Muscle layer of duodenum (tissue), 2 donors: Measurements from ENCODE around the gene IRF3.
A peak's percentile ranks its signal among the peaks of the same experiment; 100 is the strongest.

Source experiments
- H3K27ac ChIP-seq: one replicate; pipeline ENCODE4 v1.7.0; 2013; ENCODE audit warnings: mild to moderate bottlenecking, low read length
- H3K27me3 ChIP-seq: one replicate; pipeline ENCODE4 v1.7.0; 2013; ENCODE audit warnings: low read depth, mild to moderate bottlenecking, control low read depth, low read length
- H3K36me3 ChIP-seq, 2 donors: one replicate each; pipeline ENCODE4 v1.7.0; 2013; ENCODE audit warnings: low read length in 2 of 2, control low read depth in 1 of 2, mild to moderate bottlenecking in 1 of 2; ENCODE audit not compliant: insufficient read depth in 2 of 2, control insufficient read depth in 1 of 2
- H3K4me1 ChIP-seq, 2 donors: one replicate each; pipeline ENCODE4 v1.7.0; 2013; ENCODE audit warnings: low read length in 2 of 2, mild to moderate bottlenecking in 2 of 2, control low read depth in 1 of 2, moderate library complexity in 1 of 2; ENCODE audit not compliant: insufficient read depth in 2 of 2, control insufficient read depth in 1 of 2
- H3K4me3 ChIP-seq, 2 donors: one replicate each; pipeline ENCODE4 v1.7.0; 2013; ENCODE audit warnings: low read length in 2 of 2, low read depth in 1 of 2, mild to moderate bottlenecking in 1 of 2
- H3K9me3 ChIP-seq, 2 donors: one replicate each; pipeline ENCODE4 v1.7.0; 2013; ENCODE audit warnings: low read length in 2 of 2, control low read depth in 1 of 2, mild to moderate bottlenecking in 1 of 2; ENCODE audit not compliant: control insufficient read depth in 1 of 2
- donor health status: healthy.

IRF3 gene

DNA sequence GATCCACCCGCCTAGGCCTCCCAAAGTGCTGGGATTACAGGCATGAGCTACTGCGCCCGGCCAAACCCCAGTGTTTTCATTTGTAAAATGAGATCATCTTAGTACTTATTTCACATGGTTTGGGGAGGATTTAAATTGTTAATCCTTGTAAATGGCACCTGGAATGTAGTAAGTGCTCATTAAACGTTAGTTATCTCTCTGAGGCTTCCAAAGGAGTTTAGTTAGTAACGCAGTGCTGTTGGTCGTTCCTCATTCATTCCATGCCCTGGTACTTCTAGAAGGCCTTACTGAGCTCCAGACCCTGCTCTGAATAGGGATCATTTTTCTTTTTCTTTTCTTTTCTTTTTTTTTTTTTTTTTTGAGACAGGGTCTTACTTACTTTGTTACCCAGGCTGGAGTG, 30.5 kb upstream of the IRF3 start:
- no peaks in the 10 kb centered on the region for H3K36me3 ChIP-seq
- no peak overlapping the region for H3K4me3 ChIP-seq
- peaks cover 5% of the 10 kb centered on the region for H3K27me3 ChIP-seq
- H3K4me1 ChIP-seq: peaks cover 0 to 6% of the 10 kb centered on the region in 2 donors
- H3K27ac ChIP-seq: no peak overlapping the region
- H3K9me3 ChIP-seq: no peaks in the 10 kb centered on the region

DNA sequence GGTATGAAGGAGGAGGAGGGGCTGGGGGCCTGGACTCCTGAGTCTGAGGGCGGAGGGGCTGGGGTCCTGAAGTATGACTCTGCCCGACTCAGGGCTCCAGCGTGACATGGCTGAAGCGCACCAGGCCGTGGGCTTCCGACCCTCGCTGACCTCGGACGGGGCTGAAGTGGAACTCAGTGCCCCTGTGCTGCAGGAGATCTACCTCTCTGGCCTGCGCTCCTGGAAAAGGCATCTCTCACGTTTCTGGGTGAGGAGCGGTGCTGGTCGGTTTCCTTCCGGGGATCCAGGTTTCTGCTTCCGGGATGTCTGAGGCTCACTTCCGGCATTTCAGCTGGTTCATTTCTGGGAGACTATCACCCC, 26.5 kb upstream of the IRF3 start:
- Histone ChIP-seq H3K27me3 (peaks cover 19% of the 10 kb centered on the region), H3K36me3 (peaks cover 0 to 9% of the 10 kb centered on the region in 2 donors), H3K4me1 (peaks cover 4 to 25% of the 10 kb centered on the region in 2 donors), H3K27ac (no peak overlapping the region), H3K9me3 (no peaks in the 10 kb centered on the region), H3K4me3 (no peak overlapping the region)

DNA sequence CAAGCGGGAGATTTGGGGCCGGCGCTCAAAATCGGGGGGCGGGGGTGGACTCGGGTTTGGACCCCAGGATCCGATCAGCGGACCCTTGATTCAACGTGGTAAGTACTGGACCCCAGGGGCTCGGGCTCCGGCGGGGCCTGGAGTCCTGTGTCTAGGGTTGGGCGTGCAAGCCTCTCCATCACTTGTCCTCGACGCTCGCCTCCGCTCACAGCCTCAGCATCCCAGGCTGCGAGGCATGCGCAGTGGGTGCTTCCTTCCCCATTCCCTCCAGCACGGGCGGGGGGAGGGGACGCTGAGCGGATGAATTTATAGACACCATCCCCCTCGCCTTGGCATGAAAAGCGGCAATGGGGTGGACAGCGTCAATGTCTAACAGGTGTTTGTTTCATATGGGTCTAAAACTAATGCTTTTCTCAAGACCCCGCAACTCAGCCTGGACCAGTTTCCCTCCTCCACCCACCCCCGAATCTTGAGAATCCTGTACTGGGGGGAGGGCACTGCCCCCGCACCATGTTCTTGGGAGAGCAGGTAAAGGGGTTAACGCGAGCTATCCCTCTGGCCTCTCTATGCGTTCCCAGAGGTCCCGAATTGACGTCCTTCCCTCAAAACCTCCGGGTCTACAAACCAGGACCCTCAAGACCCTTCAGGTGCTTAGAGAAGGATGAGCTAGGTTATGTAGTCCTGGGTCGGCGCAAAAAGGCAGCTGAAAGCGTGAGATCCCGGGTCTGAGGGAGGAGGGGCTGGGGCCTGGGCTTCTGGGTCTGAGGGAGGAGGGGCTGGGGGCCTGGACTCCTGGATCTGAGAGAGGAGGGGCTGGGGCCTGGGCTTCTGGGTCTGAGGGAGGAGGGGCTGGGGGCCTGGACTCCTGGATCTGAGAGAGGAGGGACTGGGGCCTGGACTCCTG, 25.8 kb upstream of the IRF3 start:
- H3K4me1 ChIP-seq: peaks cover 4 to 25% of the 10 kb centered on the region in 2 donors
- H3K27me3 ChIP-seq: peaks cover 19% of the 10 kb centered on the region
- peak overlapping the region; percentile 65 to 66 for H3K4me3 ChIP-seq
- H3K36me3 ChIP-seq: peaks cover 0 to 14% of the 10 kb centered on the region in 2 donors
- no peak overlapping the region for H3K27ac ChIP-seq
- H3K9me3 ChIP-seq: no peaks in the 10 kb centered on the region

DNA sequence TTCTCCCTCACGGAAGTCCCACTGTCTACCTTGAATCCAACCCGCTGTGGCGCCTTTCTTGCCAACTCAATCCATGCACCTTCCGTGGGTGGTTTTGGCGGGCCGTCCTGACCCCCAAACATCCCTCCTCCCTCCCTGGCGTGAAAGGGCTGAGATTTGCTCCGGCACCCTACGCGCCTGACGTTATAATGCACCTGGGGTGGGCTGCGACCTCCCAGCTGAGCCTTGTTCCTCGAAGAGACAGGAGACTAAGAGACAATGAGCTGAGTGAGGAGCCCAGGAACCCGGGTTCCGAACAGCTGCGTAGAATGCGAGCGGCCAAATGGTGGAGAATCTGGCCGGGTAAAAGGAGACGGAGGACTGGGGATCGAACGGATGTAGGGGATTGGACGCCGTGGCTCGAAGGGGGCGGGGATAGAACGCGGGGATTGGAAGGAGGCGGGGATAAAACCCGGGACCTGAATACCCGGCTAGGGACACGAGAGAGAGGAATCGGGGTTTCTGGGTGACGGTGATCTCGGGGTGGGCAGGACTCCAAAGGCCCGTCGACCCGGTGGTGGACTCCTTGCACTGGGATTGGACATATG, 25.1 kb upstream of the IRF3 start, which contains the start of gene CPT1C:
TSS of gene CPT1C (plus strand) at position 461 of the 587 bp plus-strand sequence. CDS start 1,137 bp downstream, outside the sequence.
- Histone ChIP-seq H3K9me3 (no peaks in the 10 kb centered on the region), H3K27ac (no peak within 1 kb of the TSS), H3K4me1 (peaks cover 4 to 29% of the 10 kb centered on the region in 2 donors), H3K36me3 (peaks cover 0 to 21% of the 10 kb centered on the region in 2 donors), H3K27me3 (peaks cover 19% of the 10 kb centered on the region), H3K4me3 (peak within 1 kb of the TSS; percentile 65 to 66)

DNA sequence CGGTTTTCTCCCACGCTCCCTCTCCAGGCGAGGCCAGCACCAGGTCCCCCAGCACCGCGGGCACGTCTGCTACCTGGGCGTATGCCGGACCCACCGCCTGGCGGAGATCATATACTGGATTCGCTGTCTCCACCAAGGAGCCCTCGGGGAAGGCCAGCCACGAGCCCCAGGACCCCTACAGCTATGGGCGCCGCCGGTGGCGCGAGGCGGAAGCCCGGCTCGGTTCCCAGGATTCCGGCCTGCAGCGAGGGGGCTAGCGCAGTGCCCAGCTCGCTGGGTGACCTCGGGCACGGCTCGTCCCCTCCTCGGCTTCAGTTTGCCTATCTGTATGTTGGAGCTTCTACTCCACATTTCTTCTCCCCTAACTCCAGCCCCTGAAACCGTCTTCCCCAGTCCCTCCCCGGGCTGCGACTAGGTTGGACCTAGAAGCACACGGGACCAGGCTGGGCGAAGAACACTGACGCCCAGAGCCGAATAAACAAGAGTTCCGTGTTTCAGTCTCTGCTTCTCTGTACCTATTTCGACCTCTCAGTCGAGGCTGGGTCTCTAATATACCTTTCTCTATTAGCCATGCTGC, 24.5 kb upstream of the IRF3 start:
- peaks cover 4 to 29% of the 10 kb centered on the region in 2 donors for H3K4me1 ChIP-seq

DNA sequence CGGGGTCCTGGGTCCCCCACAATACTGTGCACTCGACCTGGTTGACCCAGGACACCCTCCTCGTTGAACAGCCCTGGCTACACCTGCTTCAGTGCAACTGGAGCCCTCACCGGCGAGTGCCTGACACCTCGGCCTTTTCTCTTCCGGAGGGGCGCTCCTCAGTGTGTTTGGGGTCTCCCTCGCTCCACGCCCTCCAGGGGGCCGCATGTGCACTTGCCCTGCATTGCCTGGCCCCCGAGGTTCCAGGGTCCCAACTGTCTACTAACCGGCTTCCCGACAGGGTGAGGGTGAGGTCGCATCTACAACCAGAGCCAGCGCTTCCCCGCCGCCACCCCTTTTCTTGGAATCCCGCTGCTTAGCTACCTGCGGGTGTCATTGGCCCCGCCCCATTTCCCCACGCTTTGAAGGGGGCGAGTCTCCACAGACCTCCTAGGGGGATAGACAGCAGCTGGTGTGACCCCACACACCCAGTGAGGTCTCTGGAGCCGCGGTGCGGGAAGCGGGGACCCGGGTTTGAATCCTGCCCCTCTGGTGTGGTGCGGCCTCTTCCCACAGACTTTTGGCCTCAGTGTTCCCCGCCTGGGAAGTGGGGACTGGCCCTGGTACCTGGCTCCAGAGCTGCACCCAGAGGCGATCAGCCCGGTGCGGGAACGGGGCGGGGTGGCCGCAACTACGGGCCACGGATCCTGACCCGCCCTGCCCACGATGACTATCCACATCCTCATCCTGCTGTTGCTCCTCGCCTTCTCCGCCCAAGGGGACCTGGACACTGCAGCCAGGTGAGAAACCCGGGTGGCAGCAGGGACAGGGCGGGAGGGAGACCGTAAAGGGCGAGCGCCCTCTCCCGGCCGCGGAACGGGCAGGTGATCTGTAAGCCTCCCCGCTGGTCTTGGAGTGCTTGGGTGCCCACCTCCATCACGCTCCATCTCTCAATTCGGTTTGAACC, 23.7 kb upstream of the IRF3 start, which contains the start of gene ADM5:
TSS of gene ADM5 (plus strand) at position 462 of the 946 bp plus-strand sequence. CDS start at position 706, 244 bp downstream.
- H3K4me1 ChIP-seq: peaks cover 4 to 29% of the 10 kb centered on the region in 2 donors
- H3K27me3 ChIP-seq: peaks cover 19% of the 10 kb centered on the region
- peaks cover 6 to 32% of the 10 kb centered on the region in 2 donors for H3K36me3 ChIP-seq
- H3K27ac ChIP-seq: no peak within 1 kb of the TSS
- no peaks in the 10 kb centered on the region for H3K9me3 ChIP-seq
- H3K4me3 ChIP-seq: peak within 1 kb of the TSS; percentile 65 to 66

More for the DNA sequence above, 24.5 kb upstream of the IRF3 start:
- Histone ChIP-seq H3K9me3 (no peaks in the 10 kb centered on the region), H3K27me3 (peaks cover 19% of the 10 kb centered on the region), H3K36me3 (peaks cover 2 to 27% of the 10 kb centered on the region in 2 donors), H3K4me3 (peak overlapping the region; percentile 65 to 66), H3K27ac (no peak overlapping the region)

DNA sequence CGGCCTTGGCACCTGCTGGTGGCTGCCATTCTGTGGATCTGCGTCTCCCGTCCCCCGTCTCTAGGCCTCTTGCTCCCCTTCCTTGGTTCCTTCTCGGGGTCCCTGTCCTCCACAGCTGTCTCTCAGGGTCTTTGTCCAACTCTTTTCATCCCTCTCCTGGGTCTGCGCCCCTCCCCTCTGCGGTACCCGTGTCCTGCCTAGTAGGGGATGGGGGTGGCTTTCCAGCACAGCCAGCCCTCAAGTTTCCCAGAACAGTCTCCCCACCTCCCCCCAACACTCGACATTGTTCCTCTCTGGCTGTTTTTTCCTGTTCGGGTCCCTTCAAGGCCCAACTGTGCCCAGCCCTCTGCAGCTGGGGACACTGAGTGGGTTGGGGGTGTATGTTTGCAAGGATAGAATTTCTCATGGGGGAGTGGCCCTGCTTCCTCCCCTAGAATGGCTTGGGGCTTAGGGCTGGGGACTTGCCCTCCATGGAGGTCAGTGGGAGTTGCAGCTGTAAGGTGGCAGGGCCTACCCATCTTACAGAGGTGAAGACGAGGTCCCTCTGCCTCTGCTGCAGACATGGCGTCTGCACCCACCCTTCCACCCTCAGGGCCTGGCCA, 23.0 kb upstream of the IRF3 start:
- Histone ChIP-seq H3K4me1 (peaks cover 4 to 29% of the 10 kb centered on the region in 2 donors), H3K4me3 (no peak overlapping the region), H3K9me3 (no peaks in the 10 kb centered on the region), H3K27ac (no peak overlapping the region), H3K27me3 (peaks cover 19% of the 10 kb centered on the region), H3K36me3 (peaks cover 10 to 39% of the 10 kb centered on the region in 2 donors)

DNA sequence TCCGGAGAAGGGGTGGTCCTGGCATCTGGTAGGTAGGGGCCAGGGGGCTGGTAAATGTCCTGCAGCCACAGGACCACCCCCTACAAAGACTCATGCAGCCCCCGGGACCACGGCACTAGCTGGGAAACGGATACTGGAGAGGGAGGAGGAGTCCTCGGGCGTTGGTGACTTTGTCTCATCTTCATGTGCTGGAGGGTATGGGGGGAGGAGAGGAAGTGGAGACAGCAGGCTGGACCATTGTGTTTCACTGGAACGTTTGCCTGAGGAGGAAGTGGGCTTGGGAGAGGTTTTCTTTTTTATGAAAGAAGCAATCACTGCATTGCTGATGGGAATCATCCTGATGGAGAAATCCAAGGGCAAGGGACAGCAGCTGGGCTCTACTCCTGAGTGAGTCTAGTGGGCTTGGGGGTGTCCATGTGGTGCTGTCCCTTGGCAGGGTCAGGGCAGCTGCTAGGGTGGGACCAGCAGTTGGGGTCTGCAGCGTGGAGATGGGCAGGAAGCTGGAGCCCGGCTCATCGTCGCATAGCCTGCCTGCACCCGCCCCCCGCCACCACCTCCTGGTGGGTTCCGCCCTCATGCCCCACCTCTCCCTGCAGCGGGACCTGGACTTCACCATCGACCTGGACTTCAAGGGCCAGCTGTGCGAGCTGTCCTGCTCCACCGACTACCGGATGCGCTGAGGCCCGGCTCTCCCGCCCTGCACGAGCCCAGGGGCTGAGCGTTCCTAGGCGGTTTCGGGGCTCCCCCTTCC, 22.1 kb upstream of the IRF3 start:
- Histone ChIP-seq H3K4me3 (no peak overlapping the region), H3K9me3 (no peaks in the 10 kb centered on the region), H3K27me3 (peaks cover 19% of the 10 kb centered on the region), H3K36me3 (peaks cover 10 to 42% of the 10 kb centered on the region in 2 donors), H3K4me1 (peaks cover 4 to 29% of the 10 kb centered on the region in 2 donors), H3K27ac (no peak overlapping the region)

DNA sequence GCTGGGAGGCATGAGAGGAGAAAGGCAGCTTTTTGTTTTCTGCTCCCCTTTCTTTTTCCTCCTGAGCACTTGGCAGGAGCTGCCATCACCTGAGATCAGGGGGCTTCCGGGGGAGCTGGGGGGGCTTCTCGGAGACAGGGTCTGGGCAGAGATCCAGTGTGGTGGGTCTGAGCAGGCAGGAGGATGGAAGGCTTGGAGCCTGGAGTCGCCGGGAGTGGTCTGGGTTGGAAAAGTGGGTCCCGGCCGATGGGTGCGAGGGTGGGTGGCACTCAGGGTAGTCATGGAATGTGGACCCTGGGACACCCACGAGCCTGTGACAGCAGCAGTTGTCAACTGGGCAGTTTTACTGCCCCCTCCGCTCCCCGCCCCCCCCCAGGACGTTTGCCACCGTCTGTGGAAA, 21.5 kb upstream of the IRF3 start:
- peaks cover 4 to 29% of the 10 kb centered on the region in 2 donors for H3K4me1 ChIP-seq
- no peak overlapping the region for H3K4me3 ChIP-seq
- H3K9me3 ChIP-seq: no peaks in the 10 kb centered on the region
- H3K27me3 ChIP-seq: peaks cover 19% of the 10 kb centered on the region
- H3K36me3 ChIP-seq: peaks cover 15 to 47% of the 10 kb centered on the region in 2 donors
- H3K27ac ChIP-seq: no peak overlapping the region
